T1000 (cell line): Measurements from ENCODE around the gene ACR.

Experiments
- DNase-seq: peaks from one replicate; lab custom pipeline; 2025; ENCODE audit warnings: mixed read lengths; lab: John Stamatoyannopoulos, UW

Gene ACR

GRCh38 chr22:50717709-50718351, 20.2 kb upstream of the ACR start:
- no peak for DNase-seq

GRCh38 chr22:50718352-50718709, 19.7 kb upstream of the ACR start:
- no peak for DNase-seq

GRCh38 chr22:50719814-50720300, 18.1 kb upstream of the ACR start:
- DNase-seq, result no peak

DNA sequence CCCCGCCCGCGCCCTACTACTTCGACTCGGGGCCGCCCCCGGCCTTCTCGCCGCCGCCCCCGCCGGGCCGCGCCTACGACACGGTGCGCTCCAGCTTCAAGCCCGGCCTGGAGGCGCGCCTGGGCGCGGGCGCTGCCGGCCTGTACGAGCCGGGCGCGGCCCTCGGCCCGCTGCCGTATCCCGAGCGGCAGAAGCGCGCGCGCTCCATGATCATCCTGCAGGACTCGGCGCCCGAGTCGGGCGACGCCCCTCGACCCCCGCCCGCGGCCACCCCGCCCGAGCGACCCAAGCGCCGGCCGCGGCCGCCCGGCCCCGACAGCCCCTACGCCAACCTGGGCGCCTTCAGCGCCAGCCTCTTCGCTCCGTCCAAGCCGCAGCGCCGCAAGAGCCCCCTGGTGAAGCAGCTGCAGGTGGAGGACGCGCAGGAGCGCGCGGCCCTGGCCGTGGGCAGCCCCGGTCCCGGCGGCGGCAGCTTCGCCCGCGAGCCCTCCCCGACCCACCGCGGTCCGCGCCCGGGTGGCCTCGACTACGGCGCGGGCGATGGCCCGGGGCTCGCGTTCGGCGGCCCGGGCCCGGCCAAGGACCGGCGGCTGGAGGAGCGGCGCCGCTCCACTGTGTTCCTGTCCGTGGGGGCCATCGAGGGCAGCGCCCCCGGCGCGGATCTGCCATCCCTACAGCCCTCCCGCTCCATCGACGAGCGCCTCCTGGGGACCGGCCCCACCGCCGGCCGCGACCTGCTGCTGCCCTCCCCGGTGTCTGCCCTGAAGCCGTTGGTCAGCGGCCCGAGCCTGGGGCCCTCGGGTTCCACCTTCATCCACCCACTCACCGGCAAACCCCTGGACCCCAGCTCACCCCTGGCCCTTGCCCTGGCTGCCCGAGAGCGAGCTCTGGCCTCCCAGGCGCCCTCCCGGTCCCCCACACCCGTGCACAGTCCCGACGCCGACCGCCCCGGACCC, 17.4 kb upstream of the ACR start:
- DNase-seq, result no peak

DNA sequence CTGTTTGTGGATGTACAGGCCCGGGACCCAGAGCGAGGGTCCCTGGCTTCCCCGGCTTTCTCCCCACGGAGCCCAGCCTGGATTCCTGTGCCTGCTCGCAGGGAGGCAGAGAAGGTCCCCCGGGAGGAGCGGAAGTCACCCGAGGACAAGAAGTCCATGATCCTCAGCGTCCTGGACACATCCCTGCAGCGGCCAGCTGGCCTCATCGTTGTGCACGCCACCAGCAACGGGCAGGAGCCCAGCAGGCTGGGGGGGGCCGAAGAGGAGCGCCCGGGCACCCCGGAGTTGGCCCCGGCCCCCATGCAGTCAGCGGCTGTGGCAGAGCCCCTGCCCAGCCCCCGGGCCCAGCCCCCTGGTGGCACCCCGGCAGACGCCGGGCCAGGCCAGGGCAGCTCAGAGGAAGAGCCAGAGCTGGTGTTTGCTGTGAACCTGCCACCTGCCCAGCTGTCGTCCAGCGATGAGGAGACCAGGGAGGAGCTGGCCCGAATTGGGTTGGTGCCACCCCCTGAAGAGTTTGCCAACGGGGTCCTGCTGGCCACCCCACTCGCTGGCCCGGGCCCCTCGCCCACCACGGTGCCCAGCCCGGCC, 16.7 kb upstream of the ACR start:
- no peak for DNase-seq

DNA sequence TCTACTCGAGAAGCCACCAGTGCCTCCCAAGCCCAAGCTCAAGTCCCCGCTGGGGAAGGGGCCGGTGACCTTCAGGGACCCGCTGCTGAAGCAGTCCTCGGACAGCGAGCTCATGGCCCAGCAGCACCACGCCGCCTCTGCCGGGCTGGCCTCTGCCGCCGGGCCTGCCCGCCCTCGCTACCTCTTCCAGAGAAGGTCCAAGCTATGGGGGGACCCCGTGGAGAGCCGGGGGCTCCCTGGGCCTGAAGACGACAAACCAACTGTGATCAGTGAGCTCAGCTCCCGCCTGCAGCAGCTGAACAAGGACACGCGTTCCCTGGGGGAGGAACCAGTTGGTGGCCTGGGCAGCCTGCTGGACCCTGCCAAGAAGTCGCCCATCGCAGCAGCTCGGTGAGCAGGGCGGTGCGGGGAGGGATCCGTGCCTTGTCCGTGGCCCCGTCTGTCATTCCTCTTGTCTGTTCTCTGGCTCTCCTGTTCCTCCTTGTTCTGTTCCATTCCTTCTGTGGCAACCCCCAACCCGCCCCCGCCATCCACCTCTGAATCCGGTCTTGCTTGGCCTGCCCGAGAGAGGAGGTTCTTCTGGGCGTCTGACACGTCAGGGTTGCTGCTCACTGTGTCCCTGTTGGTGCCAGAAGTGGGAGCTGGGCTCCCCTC, 15.8 kb upstream of the ACR start:
- DNase-seq, result no peak

GRCh38 chr22:50722716-50723428, 15.1 kb upstream of the ACR start:
- DNase-seq, result no peak

GRCh38 chr22:50723991-50724390, 14.0 kb upstream of the ACR start:
- no peak for DNase-seq

- no peak for DNase-seq
Measured at GRCh38 chr22:50724616-50725015, 13.4 kb upstream of the ACR start.

DNA sequence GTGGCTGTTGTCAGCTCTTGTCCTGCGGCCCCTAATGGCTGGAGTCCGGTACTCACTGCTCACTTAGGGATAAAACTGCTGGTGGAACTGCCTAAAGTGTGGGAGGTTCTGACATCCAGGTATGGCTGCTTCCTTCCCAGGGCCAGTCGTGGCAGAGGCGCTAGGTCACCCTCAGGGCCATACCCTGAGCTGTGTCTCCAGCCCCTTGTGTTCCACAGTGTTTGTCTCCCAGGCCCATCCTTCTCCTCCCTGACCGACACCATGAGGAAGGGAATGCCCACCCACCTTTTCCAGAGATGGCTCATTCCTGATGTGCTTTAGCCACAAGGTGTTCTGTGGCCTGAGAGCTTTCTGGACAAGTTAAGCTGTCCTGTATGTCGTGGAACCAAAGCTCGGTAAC, 12.4 kb upstream of the ACR start:
- no peak for DNase-seq

DNA sequence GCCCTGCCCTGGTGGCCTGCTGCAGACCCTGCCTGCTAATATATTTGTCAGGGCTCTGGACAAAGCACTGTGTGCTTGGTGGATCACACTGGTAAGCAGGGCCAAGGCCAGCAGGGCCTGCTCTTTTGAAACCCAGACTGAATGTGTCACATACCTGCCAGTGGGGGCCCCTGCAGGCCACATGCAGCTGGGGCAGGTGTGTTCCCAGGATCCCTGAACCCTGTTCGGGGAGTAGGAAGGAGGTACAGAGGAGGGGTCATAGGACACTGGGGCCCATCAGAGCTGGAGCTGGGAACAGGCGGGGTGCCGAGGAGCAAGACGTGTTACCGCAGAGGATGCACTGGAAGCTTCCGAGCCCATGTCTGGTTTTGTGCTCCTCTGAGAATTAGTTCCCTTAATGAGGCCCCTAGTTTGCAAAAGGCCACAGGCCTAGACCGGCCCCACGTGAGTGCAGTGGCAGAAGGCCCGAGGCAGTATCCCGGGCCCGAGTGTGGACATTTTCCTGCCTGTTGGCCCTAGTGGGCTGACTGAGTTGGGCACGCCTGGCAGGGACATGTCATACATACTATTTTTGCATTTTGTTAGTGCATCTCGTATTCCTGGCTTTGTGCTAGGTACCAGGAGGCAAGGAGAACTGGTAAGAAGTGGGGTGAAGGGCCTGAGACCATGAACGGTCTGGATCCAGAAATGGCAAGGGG, 11.2 kb upstream of the ACR start:
- no peak for DNase-seq

DNA sequence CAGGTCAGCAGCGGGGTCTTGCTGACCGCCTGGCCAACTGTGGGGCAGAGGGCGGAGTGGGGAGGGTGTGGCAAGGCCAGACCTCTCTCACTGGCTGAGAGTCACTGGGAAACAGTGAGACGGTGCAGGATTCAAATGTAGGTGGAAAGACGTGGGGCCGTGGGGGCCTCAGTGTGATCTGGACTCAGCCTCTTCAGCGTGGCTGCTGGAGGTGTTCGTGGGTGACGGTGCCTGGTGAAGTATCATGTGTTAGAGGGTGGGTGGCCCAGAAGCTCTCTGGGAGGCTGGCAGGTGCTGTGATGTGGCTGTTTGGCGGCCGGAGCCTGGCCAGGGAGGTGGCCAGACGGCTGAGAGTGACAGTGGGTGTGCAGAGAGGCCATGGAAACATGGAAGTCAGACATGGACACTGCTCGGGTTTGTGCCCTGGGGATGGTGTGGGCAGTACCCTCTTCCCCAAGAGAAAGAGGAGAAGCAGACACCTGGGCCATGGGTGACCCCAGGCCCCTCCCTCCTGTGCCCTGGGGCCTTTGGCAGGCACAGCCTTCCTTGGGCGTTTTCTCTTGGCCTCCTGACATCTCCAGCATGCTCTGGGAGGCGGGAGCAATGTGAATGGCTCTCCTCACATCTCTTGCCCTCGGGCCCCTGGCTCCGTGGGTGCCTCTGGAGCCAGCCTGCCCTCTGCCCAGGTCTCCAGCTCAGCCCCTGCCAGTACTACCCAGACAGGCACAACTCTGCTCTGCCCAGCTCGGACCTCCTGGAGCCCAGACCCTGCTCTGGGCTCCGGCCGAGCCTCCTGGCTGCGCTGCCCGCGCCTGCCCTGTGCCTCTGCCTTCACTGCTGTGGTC, 10.1 kb upstream of the ACR start:
- DNase-seq, result no peak

GRCh38 chr22:50728523-50728931, 9.5 kb upstream of the ACR start:
- no peak for DNase-seq

GRCh38 chr22:50729391-50730012, 8.5 kb upstream of the ACR start:
- no peak for DNase-seq

GRCh38 chr22:50730013-50730891, 7.8 kb upstream of the ACR start:
- DNase-seq, result no peak

DNA sequence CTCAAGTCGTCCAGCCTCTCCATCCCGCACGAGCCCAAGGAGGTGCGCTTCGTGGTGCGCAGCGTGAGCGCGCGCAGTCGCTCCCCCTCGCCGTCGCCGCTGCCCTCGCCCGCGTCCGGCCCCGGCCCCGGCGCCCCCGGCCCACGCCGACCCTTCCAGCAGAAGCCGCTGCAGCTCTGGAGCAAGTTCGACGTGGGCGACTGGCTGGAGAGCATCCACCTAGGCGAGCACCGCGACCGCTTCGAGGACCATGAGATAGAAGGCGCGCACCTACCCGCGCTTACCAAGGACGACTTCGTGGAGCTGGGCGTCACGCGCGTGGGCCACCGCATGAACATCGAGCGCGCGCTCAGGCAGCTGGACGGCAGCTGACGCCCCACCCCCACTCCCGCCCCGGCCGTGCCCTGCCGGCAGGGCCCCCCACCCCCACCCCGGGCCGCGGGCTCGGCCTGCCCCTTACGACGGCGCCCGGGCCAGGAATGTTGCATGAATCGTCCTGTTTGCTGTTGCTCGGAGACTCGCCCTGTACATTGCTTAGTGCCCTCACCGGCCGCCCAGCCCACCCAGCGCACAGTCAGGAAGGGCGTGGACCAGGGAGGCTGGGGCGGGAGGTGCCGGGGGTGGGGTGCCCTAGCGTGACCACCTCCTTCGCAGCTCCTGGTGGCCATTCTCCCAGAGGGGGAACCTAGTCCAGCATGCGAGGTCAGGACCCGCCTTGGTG, 6.9 kb upstream of the ACR start:
- DNase-seq, result no peak

- no peak for DNase-seq
Measured at GRCh38 chr22:50731811-50732624, 6.0 kb upstream of the ACR start.
